ENCODE measurements around the gene ZNF691. TPM values are rescaled to one million over a fixed set of nuclear protein-coding genes. Genes with fewer than 3 reads are reported as not detected.

ZNF691 gene
- total RNA-seq, 1 experiment from 2014 or later, result 16.6 TPM

GRCh38 chr1:42844592-42845140 lies 1.7 kb upstream of the ZNF691 start:
- TF ChIP-seq MAX (CRISPR knock-in tag; IDR thresholded peaks at IDR 0.05) (no peak), E2F4 (CRISPR knock-in tag; IDR thresholded peaks at IDR 0.05; ENCODE audit: borderline replicate concordance, low read depth) (no peak), CBFB (CRISPR knock-in tag; IDR thresholded peaks at IDR 0.05; ENCODE audit: low read depth) (no peak), STAT6 (CRISPR knock-in tag; conservative IDR thresholded peaks at IDR 0.05; ENCODE audit: low read depth) (no peak)
- H3K9me3 Mint-ChIP-seq, result no peaks in the 10 kb centered on the region
- no peak overlapping the region for H3K4me3 Mint-ChIP-seq
- no peak for DNase-seq (ENCODE audit: low spot score)
- H3K27me3 Mint-ChIP-seq (ENCODE audit: low read depth), result no peaks in the 10 kb centered on the region
- ATAC-seq, result no peak
- ChIA-PET CTCF (no interaction called here), POLR2A (no interaction called here)
- peaks cover 14% of the 10 kb centered on the region for H3K36me3 Mint-ChIP-seq
- H3K4me1 Mint-ChIP-seq, result peaks cover 24% of the 10 kb centered on the region
- H3K27ac Mint-ChIP-seq, result no peak overlapping the region

- ChIA-PET CTCF (interaction anchor here (1.1 to 2.0 kb wide), 3 partner anchors 78 to 382 kb away, joined by 3 to 21 read pairs (median 21); partner anchors contain the start of genes C1orf50 and P3H1), POLR2A (interaction anchor here (1.1 kb wide), 1 partner anchor 513 kb away, joined by 3 read pairs; no protein-coding TSS in a partner anchor)
- TF ChIP-seq ARID4B (CRISPR knock-in tag; IDR thresholded peaks at IDR 0.05; ENCODE audit: borderline replicate concordance), result no peak
- no peak for TF ChIP-seq USF1 (CRISPR knock-in tag; IDR thresholded peaks at IDR 0.05)
- no peak for TF ChIP-seq FOXK1 (CRISPR knock-in tag; IDR thresholded peaks at IDR 0.05)
- TF ChIP-seq CDX4 (CRISPR knock-in tag; IDR thresholded peaks at IDR 0.05; ENCODE audit: borderline replicate concordance), result no peak
- TF ChIP-seq SOX15 (CRISPR knock-in tag; IDR thresholded peaks at IDR 0.05), result no peak
- TF ChIP-seq ZNF121 (CRISPR knock-in tag; IDR thresholded peaks at IDR 0.05), result no peak
- no peak for TF ChIP-seq MYBL2 (CRISPR knock-in tag; IDR thresholded peaks at IDR 0.05)
- no peak for TF ChIP-seq CREM (CRISPR knock-in tag; IDR thresholded peaks at IDR 0.05)
- no peak for TF ChIP-seq USF2 (CRISPR knock-in tag; IDR thresholded peaks at IDR 0.05)
- no peak for TF ChIP-seq ELF4 (CRISPR knock-in tag; IDR thresholded peaks at IDR 0.05; ENCODE audit: low read depth)
- TF ChIP-seq JUN (CRISPR knock-in tag; IDR thresholded peaks at IDR 0.05), result no peak
- no peak for TF ChIP-seq NR2C2 (CRISPR knock-in tag; IDR thresholded peaks at IDR 0.05)
- no peak for TF ChIP-seq SMAD3 (CRISPR knock-in tag; IDR thresholded peaks at IDR 0.05; ENCODE audit: borderline replicate concordance)
- H3K27me3 Mint-ChIP-seq (ENCODE audit: low read depth), result no peaks in the 10 kb centered on the region
- peaks cover 24% of the 10 kb centered on the region for H3K4me1 Mint-ChIP-seq
- no peak overlapping the region for H3K27ac Mint-ChIP-seq
- DNase-seq (ENCODE audit: low spot score) (no peak), ATAC-seq (no peak)
- H3K9me3 Mint-ChIP-seq, result no peaks in the 10 kb centered on the region
- no peak overlapping the region for H3K4me3 Mint-ChIP-seq
- H3K36me3 Mint-ChIP-seq, result peaks cover 18% of the 10 kb centered on the region
Observed at GRCh38 chr1:42845193-42845592, 1.2 kb upstream of the ZNF691 start.
